ENCODE results near the gene FGF10. TPM values are rescaled to one million over a fixed set of nuclear protein-coding genes. Genes with fewer than 3 reads are reported as not detected.

FGF10 gene
- total RNA-seq = not detected

DNA sequence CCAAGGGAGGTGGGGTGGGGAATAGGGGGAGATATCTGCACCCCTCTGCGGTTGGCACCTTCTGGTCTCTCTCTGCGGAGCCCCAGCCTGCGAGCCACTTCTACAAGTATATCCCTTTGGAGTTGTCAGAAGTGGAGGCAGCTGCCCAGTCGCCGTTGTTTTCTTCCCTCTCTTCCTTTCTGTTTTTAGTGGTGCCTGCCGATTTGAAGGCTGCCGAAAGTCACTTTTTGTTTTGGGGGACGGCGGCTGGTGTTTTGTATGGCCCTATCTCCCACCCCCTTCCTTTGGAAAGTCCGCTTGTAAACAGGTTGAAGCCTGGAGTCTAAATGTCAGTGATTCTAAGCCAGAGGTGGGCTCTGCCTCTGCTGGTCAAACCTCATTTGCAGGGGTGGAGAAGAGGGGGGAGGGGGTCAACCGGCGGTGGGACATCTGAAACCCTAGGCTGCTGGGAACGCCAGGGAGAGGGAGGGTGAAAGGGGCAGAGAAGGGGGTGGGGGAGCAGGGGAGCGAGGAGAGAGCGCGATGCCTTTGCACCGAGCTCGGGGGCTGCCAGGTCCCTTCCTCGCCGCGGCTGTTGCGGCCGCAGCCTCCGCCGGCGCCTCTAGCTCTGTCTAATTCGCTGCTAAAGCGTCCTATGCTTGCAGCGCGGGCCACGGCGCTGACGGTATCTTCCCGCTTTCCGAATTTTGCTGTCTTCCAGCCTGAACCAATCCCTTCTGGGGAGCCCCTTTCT lies at the start of gene FGF10:
Gene FGF10, minus strand, starts transcription at position 331 of the 733 bp plus-strand sequence. CDS start 738 bp downstream, outside the sequence.
- ChIA-PET POLR2A (no interaction called here), CTCF (no interaction called here)
- no peak for DNase-seq
- peaks cover 3% of the 10 kb centered on the region for H3K4me1 Mint-ChIP-seq
- no peaks in the 10 kb centered on the region for H3K9me3 Mint-ChIP-seq
- H3K27me3 Mint-ChIP-seq = peaks cover 42% of the 10 kb centered on the region
- H3K36me3 Mint-ChIP-seq (ENCODE audit: low read depth) = no peaks in the 10 kb centered on the region
- no peak within 1 kb of the TSS for H3K4me3 Mint-ChIP-seq
- no peak within 1 kb of the TSS for H3K27ac Mint-ChIP-seq

DNA sequence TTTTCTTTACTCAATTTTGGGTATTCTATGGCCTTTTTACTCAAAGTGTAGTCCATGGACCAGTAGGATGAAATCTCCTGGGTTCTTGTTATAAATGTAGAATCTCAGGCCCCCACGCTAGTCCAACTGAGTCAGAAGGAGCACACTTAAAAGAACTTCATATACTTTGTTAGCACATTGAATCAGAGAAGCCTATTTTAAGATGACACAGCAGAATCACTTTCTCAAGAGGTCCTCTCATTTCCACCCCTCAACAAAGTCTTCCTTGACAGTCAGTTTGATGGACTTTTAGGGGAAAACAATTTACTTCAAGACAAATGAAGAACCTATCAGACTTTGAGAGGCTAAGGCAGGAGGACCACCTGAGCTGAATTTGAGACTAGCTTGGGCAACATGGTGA lies 37.7 kb upstream of the FGF10 start:
- Mint-ChIP-seq H3K27ac (no peak overlapping the region), H3K4me1 (no peaks in the 10 kb centered on the region), H3K36me3 (ENCODE audit: low read depth) (no peaks in the 10 kb centered on the region), H3K9me3 (no peaks in the 10 kb centered on the region), H3K27me3 (no peaks in the 10 kb centered on the region), H3K4me3 (no peak overlapping the region)
- POLR2A ChIA-PET = no interaction called here
- no peak for DNase-seq
- CTCF ChIA-PET = no interaction called here

DNA sequence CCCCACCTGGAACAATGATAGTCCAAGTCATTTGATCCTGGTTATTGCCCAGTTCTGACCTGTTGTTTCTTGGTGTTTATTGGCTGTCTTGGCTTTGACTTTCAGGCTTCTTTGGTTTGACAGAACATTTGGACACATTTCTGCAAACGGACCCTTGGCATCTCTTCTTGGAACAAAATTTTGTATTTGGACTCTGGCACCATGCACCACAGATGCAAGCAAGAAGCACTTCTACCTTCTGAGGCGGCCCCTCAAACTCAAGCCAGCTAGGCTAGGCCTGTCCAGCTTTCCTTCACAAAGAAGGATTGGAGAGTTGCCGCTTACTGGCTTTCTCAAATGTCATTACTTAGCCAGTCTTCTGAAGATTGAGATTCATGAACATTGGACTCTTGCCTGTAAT lies 23.1 kb upstream of the FGF10 start:
- H3K36me3 Mint-ChIP-seq (ENCODE audit: low read depth) = no peaks in the 10 kb centered on the region
- no peak overlapping the region for H3K27ac Mint-ChIP-seq
- CTCF ChIA-PET = no interaction called here
- no peak overlapping the region for H3K4me3 Mint-ChIP-seq
- POLR2A ChIA-PET = no interaction called here
- no peaks in the 10 kb centered on the region for H3K27me3 Mint-ChIP-seq
- DNase-seq = no peak
- peaks cover 7% of the 10 kb centered on the region for H3K9me3 Mint-ChIP-seq
- no peaks in the 10 kb centered on the region for H3K4me1 Mint-ChIP-seq

DNA sequence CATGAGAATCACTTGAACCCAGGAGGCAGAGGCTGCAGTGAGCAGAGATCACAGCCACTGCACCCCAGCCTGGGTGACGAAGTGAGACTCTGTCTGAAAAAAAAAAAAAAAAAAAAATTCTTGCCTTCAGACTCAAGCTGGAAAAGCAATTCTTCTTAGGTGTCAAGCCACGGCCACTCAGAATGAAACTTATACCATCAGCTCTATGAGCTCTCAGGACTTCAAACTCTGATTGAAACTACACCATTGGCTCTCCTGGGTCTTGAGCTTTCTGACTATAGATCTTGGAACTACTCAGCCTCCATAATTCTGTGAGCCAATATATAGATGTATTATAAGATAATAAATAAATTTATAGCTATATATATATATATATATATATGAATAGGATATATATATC lies 12.9 kb upstream of the FGF10 start:
- ChIA-PET POLR2A (no interaction called here), CTCF (no interaction called here)
- H3K36me3 Mint-ChIP-seq (ENCODE audit: low read depth) = no peaks in the 10 kb centered on the region
- no peak overlapping the region for H3K27ac Mint-ChIP-seq
- H3K9me3 Mint-ChIP-seq = no peaks in the 10 kb centered on the region
- no peaks in the 10 kb centered on the region for H3K4me1 Mint-ChIP-seq
- H3K27me3 Mint-ChIP-seq = no peaks in the 10 kb centered on the region
- DNase-seq = no peak
- no peak overlapping the region for H3K4me3 Mint-ChIP-seq

DNA sequence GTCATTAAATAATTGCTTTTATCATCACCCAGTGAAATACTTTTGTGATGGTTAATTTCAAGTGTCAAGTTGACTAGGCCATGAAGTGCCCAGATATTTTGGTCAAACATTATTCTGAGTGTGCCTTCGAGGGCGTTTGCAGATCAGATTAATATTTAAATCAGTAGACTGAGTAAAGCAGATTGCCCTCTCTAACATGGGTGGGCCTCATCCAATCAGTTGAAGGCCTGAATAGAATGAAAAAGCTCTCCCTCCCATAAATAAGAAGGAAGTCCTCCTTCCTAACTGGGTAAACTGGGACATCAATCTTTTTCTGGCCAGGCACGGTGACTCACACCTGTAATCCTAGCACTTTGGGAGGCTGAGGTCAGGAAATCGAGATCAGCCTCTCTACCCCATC lies 12.4 kb upstream of the FGF10 start:
- DNase-seq = no peak
- Mint-ChIP-seq H3K36me3 (ENCODE audit: low read depth) (no peaks in the 10 kb centered on the region), H3K27me3 (no peaks in the 10 kb centered on the region), H3K9me3 (no peaks in the 10 kb centered on the region), H3K4me3 (no peak overlapping the region), H3K27ac (no peak overlapping the region), H3K4me1 (no peaks in the 10 kb centered on the region)
- POLR2A ChIA-PET = no interaction called here
- CTCF ChIA-PET = no interaction called here

DNA sequence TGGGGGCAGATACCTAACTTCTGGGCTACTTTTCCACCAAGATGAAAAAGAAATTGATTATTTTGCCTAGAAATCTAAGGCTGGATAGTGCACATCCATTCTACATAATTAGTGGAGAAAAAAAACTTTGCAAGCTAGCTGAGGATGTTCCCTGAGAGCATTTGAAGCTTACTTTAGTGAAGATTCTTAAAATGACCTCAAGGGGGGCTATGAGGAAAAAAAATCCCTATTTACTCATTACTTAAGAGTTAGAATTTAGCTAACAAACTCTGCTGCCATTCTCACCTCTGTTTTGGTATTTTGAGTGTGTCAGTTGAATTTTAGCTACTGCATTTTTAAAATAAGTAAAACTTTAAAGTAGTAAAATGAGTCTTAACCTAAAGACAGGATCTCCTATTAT lies 9.2 kb upstream of the FGF10 start:
- CTCF ChIA-PET = no interaction called here
- POLR2A ChIA-PET = no interaction called here
- H3K27me3 Mint-ChIP-seq = no peaks in the 10 kb centered on the region
- no peak overlapping the region for H3K4me3 Mint-ChIP-seq
- no peak for DNase-seq
- no peaks in the 10 kb centered on the region for H3K4me1 Mint-ChIP-seq
- H3K27ac Mint-ChIP-seq = no peak overlapping the region
- no peaks in the 10 kb centered on the region for H3K9me3 Mint-ChIP-seq
- H3K36me3 Mint-ChIP-seq (ENCODE audit: low read depth) = no peaks in the 10 kb centered on the region

DNA sequence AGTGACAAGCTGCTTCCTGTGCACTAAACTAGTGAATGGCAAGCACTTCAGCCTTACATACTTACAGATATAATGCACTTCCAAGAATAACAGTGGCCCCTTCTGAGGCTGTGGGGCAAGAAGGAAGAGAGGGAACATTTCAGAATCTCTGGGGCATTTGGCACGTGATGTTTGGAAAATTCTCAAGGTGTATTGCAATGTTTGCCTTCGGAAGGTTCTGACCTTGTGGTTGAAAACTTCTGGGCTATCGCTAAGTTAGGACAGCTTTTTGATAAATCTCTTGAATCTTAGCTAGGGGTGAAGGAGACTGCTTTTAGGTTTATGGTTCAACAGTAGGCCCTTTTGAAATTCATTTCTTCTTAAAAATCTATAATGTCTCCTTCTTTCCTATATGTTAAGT lies 7.1 kb upstream of the FGF10 start:
- Mint-ChIP-seq H3K27ac (no peak overlapping the region), H3K4me1 (no peaks in the 10 kb centered on the region), H3K27me3 (peaks cover 2% of the 10 kb centered on the region), H3K4me3 (no peak overlapping the region), H3K9me3 (no peaks in the 10 kb centered on the region), H3K36me3 (ENCODE audit: low read depth) (no peaks in the 10 kb centered on the region)
- POLR2A ChIA-PET = no interaction called here
- DNase-seq = no peak
- CTCF ChIA-PET = no interaction called here

DNA sequence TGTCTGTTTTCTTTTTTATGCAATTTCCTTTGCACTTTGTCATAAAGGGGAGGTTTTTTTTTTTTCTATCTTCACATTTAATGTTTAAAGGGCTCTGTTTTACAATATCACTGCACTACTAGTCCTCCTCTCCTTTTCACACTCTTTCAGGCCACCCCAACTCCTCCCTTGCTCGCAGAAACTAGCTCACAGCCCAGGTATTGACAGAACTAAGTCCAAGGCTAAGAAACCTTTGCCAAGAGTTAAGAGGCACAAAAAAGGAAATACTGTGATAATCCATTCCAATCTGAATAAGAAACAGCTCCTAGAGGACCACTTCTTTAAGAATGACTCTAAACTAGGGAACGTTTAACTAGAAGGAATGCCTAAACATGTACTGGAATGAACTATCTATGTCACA lies 1.1 kb upstream of the FGF10 start:
- H3K4me1 Mint-ChIP-seq = peaks cover 3% of the 10 kb centered on the region
- ChIA-PET CTCF (no interaction called here), POLR2A (no interaction called here)
- DNase-seq = no peak
- peaks cover 42% of the 10 kb centered on the region for H3K27me3 Mint-ChIP-seq
- no peaks in the 10 kb centered on the region for H3K36me3 Mint-ChIP-seq (ENCODE audit: low read depth)
- H3K9me3 Mint-ChIP-seq = no peaks in the 10 kb centered on the region
- H3K4me3 Mint-ChIP-seq = no peak overlapping the region
- no peak overlapping the region for H3K27ac Mint-ChIP-seq

DNA sequence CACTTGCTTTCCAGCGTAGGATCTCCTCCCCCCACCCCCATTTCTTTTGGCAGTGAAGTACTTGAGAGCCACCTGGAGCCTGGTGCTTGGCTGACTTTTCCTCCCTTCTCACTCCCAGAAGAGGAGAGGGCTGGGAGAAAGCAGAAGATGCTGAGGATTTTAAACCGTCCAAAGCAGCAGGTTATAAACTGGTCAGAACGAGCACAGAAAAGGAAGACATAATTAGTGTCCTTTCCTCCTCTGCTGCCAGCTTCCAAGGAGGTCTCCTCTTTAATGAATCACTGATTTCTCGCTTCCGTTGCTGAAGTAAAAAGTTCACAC lies 563 bp upstream of the FGF10 start:
- ChIA-PET CTCF (no interaction called here), POLR2A (no interaction called here)
- Mint-ChIP-seq H3K4me1 (peaks cover 3% of the 10 kb centered on the region), H3K9me3 (no peaks in the 10 kb centered on the region), H3K36me3 (ENCODE audit: low read depth) (no peaks in the 10 kb centered on the region), H3K27me3 (peaks cover 42% of the 10 kb centered on the region), H3K4me3 (no peak overlapping the region), H3K27ac (no peak overlapping the region)
- DNase-seq = no peak

DNA sequence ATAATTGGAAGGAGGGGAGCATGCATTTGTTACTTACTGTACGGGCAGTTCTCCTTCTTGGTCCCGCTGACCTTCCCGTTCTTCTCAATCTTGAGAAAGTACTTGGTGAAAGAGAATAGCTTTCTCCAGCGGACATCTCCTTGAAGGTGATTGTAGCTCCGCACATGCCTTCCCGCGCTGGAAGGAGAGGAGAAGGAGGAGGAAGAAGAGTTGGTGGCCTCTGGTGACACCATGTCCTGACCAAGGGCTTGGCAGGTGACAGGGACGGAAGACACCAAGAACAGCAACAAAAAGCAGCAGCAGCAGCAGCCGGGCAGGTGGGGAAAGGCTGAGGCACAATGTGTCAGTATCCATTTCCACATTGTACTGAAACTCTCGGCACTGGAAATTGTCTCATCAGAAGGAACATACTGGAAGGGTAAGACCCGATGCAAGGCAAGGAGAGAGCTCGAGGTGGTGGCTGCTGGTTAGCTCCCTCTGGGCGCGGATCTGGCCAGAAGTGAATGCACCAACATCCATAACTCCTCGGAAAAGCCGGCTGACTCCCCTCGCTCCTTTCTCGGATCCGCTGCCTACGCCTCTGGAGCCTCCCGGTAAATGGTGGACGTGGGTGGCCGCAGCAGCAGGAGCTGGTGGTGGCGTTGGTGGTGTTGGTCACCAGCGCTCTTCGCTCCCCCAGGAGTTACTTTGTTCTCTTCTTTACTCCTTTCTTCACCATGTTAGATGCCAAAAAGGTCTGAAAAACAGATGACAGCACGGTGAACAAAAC lies 715 bp downstream of the FGF10 start:
- H3K4me1 Mint-ChIP-seq = peaks cover 3% of the 10 kb centered on the region
- H3K4me3 Mint-ChIP-seq = no peak overlapping the region
- H3K36me3 Mint-ChIP-seq (ENCODE audit: low read depth) = no peaks in the 10 kb centered on the region
- H3K9me3 Mint-ChIP-seq = no peaks in the 10 kb centered on the region
- no peak overlapping the region for H3K27ac Mint-ChIP-seq
- ChIA-PET CTCF (no interaction called here), POLR2A (no interaction called here)
- peaks cover 42% of the 10 kb centered on the region for H3K27me3 Mint-ChIP-seq
- DNase-seq = no peak

DNA sequence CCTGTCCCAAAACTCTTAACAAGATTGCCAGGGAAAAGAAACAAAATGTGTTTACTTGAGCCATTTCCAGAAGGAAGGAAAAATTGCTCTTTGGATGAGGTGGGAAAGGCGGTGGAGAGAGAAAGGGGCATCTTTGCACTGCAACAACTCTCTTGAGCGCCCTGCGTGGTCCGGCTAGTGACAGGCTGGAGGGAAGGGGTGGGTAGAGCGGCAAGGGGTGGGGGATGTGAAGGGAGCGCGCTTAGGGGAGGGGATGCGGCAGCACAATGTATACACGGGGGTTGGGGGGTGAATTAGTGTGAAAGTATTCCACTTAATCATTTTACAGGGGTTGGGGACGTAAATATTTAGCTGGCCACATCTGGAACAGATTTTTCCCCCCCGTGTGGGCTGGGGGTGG lies 1.3 kb downstream of the FGF10 start:
- ChIA-PET POLR2A (no interaction called here), CTCF (no interaction called here)
- Mint-ChIP-seq H3K27ac (no peak overlapping the region), H3K27me3 (peaks cover 42% of the 10 kb centered on the region), H3K36me3 (ENCODE audit: low read depth) (no peaks in the 10 kb centered on the region), H3K4me1 (peaks cover 3% of the 10 kb centered on the region), H3K4me3 (no peak overlapping the region), H3K9me3 (no peaks in the 10 kb centered on the region)
- no peak for DNase-seq

DNA sequence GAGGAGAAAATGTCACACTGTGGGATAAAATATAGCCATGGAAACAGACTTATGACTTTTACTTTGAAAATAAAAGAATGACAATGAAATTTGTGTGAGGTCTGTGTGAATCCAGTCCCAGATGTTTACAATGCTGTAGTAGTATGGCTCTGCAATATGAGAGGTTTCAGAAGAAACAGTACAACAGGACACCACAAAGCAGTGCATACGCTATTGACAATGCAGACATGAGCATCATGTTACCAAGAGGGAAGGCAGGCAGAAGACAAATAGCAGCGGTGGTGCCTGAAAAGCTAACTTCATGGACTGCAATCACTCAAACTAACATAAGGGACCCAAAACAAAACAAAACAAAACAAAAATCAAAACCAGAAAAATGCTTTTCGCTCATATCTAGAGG lies 1.8 kb downstream of the FGF10 start:
- ChIA-PET CTCF (no interaction called here), POLR2A (no interaction called here)
- no peak overlapping the region for H3K4me3 Mint-ChIP-seq
- H3K36me3 Mint-ChIP-seq (ENCODE audit: low read depth) = no peaks in the 10 kb centered on the region
- H3K4me1 Mint-ChIP-seq = peaks cover 3% of the 10 kb centered on the region
- H3K27me3 Mint-ChIP-seq = peaks cover 42% of the 10 kb centered on the region
- H3K9me3 Mint-ChIP-seq = no peaks in the 10 kb centered on the region
- no peak for DNase-seq
- H3K27ac Mint-ChIP-seq = no peak overlapping the region

DNA sequence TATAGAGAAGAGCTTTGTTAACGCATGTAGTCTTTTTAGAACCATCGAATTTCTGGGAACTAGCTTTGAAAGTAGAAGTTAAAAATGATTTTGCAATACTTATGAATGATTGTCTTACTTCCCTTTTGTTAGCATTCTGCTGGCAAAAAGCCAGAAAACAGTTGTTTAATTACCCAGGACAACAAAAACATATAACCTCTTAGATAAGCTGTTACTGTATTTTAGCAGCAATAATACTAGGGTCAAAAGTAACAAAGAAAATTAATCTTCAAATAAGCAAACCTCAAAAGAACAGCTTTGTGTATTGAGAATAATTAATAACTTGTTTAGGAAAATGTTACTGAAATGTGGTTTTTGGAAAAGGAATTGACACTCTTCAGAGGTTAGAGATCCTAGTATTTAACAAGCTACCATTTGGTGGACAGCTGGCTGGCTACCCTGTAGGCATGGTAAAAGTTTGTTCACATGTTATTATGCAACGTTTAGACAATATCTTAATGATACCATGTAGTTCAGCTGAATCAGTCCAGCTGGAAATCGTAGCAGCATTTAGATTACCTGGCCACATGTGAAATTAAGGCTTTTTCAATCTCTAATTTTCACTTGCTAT lies 3.8 kb downstream of the FGF10 start:
- Mint-ChIP-seq H3K27ac (no peak overlapping the region), H3K27me3 (peaks cover 35% of the 10 kb centered on the region), H3K9me3 (no peaks in the 10 kb centered on the region), H3K4me1 (peaks cover 3% of the 10 kb centered on the region), H3K36me3 (ENCODE audit: low read depth) (no peaks in the 10 kb centered on the region), H3K4me3 (no peak overlapping the region)
- ChIA-PET CTCF (no interaction called here), POLR2A (no interaction called here)
- no peak for DNase-seq

DNA sequence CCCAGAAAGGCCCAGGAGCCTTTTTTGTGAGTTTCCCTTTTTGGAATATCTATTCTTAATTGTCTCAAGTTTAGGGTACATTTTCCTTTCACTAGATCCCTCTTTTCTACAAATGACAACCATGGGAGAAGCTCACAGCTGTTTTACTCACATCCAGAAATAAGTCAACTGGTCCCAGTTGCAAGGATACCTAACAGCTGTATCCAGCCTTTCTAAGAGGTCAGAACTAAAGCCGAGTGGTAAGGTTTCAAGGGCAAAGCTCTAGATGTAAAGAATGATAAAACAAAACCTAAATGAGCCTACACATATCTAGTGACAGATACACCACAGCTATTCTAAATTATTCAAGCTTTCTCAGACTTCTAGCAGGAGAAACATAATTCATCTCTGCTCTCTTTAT lies 4.4 kb downstream of the FGF10 start:
- CTCF ChIA-PET = no interaction called here
- POLR2A ChIA-PET = no interaction called here
- no peak overlapping the region for H3K4me3 Mint-ChIP-seq

More for the DNA sequence above, 4.4 kb downstream of the FGF10 start:
- Mint-ChIP-seq H3K9me3 (no peaks in the 10 kb centered on the region), H3K27me3 (peaks cover 29% of the 10 kb centered on the region), H3K27ac (no peak overlapping the region), H3K36me3 (ENCODE audit: low read depth) (no peaks in the 10 kb centered on the region), H3K4me1 (peaks cover 2% of the 10 kb centered on the region)
- DNase-seq = no peak

Measured in activated CD4-positive, alpha-beta memory T cell treated with anti-CD3 and anti-CD28 coated beads, Interleukin-2, amount 10 ng/mL, durations not matched to agents 7 days and 5 days (primary cell).